WTC11 (cell line): ENCODE measurements around the gene SRMS. TPM values are rescaled to one million over a fixed set of nuclear protein-coding genes. Genes with fewer than 3 reads are reported as not detected.

Experiments used
- ATAC-seq: fragments of 200-7000 bp; cut with Tn5 transposase; 2 replicates; pipeline ENCODE4 v1.10.0; 2021; ENCODE audit warnings: mild to moderate bottlenecking, moderate library complexity
- CTCF ChIA-PET: fragments of 300-600 bp; sonication (Branson Sonifier 250); formaldehyde crosslinking; loops from one replicate; lab custom pipeline; 2021; ENCODE audit warnings: antibody characterized with exemption; lab: Charles Lee
- POLR2A ChIA-PET: fragments of 350-600 bp; sonication (Branson Sonifier 250); formaldehyde crosslinking; loops from one replicate; lab custom pipeline; 2021; ENCODE audit warnings: antibody characterized with exemption; lab: Charles Lee
- DNase-seq: peaks from one replicate; pipeline ENCODE4 v3.0.0; 2021; ENCODE audit warnings: low spot score
- H3K27ac Mint-ChIP-seq: 2 replicates; pipeline ENCODE4 v1.8.0; 2021; ENCODE audit warnings: mixed read lengths
- H3K27me3 Mint-ChIP-seq: 2 replicates; pipeline ENCODE4 v1.8.0; 2021; ENCODE audit warnings: low read depth, mild to moderate bottlenecking, moderate library complexity, mixed read lengths
- H3K36me3 Mint-ChIP-seq: 2 replicates; pipeline ENCODE4 v1.8.0; 2021; ENCODE audit warnings: mixed read lengths
- H3K4me1 Mint-ChIP-seq: 2 replicates; pipeline ENCODE4 v1.8.0; 2022; ENCODE audit warnings: mixed read lengths
- H3K4me3 Mint-ChIP-seq: 2 replicates; pipeline ENCODE4 v1.8.0; 2021; ENCODE audit warnings: mild to moderate bottlenecking, moderate library complexity, mixed read lengths
- H3K9me3 Mint-ChIP-seq: 2 replicates; pipeline ENCODE4 v1.8.0; 2021; ENCODE audit warnings: mixed read lengths
- AFF4 ChIP-seq: sonication (generic); formaldehyde crosslinking; IDR thresholded peaks from 2 replicates; pipeline ENCODE4 v1.8.1; 2023; ENCODE audit warnings: mild to moderate bottlenecking, missing genetic modification reagents, borderline replicate concordance
- ATF1 ChIP-seq: sonication (generic); formaldehyde crosslinking; IDR thresholded peaks from 2 replicates; pipeline ENCODE4 v1.8.1; 2023; ENCODE audit warnings: mild to moderate bottlenecking, moderate library complexity, missing genetic modification reagents
- ATF6 ChIP-seq: sonication (generic); formaldehyde crosslinking; IDR thresholded peaks from 2 replicates; pipeline ENCODE4 v1.8.1; 2023; ENCODE audit warnings: mild to moderate bottlenecking, missing genetic modification reagents
- FOXJ3 ChIP-seq: sonication (generic); formaldehyde crosslinking; IDR thresholded peaks from 2 replicates; pipeline ENCODE4 v1.9.0; 2021; ENCODE audit warnings: missing genetic modification reagents, mild to moderate bottlenecking, borderline replicate concordance
- FOXK1 ChIP-seq: sonication (generic); formaldehyde crosslinking; IDR thresholded peaks from 2 replicates; pipeline ENCODE4 v1.8.0; 2022; ENCODE audit warnings: mild to moderate bottlenecking, moderate library complexity, missing genetic modification reagents
- HMGA2 ChIP-seq: fragments of 250-450 bp; sonication (Bioruptor Pico); IDR thresholded peaks from 2 replicates; pipeline ENCODE4 v1.4.0; 2021; ENCODE audit warnings: mild to moderate bottlenecking, moderate library complexity
- HMGXB4 ChIP-seq: sonication (generic); formaldehyde crosslinking; IDR thresholded peaks from 2 replicates; pipeline ENCODE4 v1.8.1; 2023; ENCODE audit warnings: mild to moderate bottlenecking, moderate library complexity, missing genetic modification reagents
- IRF2 ChIP-seq: sonication (generic); formaldehyde crosslinking; IDR thresholded peaks from 2 replicates; pipeline ENCODE4 v1.8.0; 2022; ENCODE audit warnings: low read depth, missing genetic modification reagents, borderline replicate concordance
- JAZF1 ChIP-seq: fragments of 250-450 bp; sonication (Bioruptor Pico); IDR thresholded peaks from 2 replicates; pipeline ENCODE4 v1.9.0; 2021; ENCODE audit warnings: moderate library complexity, mild to moderate bottlenecking, inconsistent platforms
- KAT7 ChIP-seq: sonication (generic); formaldehyde crosslinking; IDR thresholded peaks from 2 replicates; pipeline ENCODE4 v1.8.1; 2023; ENCODE audit warnings: missing genetic modification reagents, mild to moderate bottlenecking, borderline replicate concordance
- MXD4 ChIP-seq: fragments of 250-450 bp; sonication (Bioruptor Pico); IDR thresholded peaks from 2 replicates; pipeline ENCODE4 v1.8.0; 2021; ENCODE audit warnings: mild to moderate bottlenecking, moderate library complexity, borderline replicate concordance
- RORB ChIP-seq: fragments of 250-450 bp; sonication (Bioruptor Pico); IDR thresholded peaks from 2 replicates; pipeline ENCODE4 v1.9.0; 2021; ENCODE audit warnings: mild to moderate bottlenecking
- SP1 ChIP-seq: sonication (generic); formaldehyde crosslinking; conservative IDR thresholded peaks from 2 replicates; pipeline ENCODE4 v1.8.1; 2022; ENCODE audit warnings: missing genetic modification reagents
- TEAD4 ChIP-seq: sonication (generic); formaldehyde crosslinking; IDR thresholded peaks from 2 replicates; pipeline ENCODE4 v1.8.0; 2022; ENCODE audit warnings: mild to moderate bottlenecking, missing genetic modification reagents
- ZNF281 ChIP-seq: sonication (generic); formaldehyde crosslinking; IDR thresholded peaks from 2 replicates; pipeline ENCODE4 v1.8.0; 2023; ENCODE audit warnings: mild to moderate bottlenecking, missing genetic modification reagents
- ZNF512 ChIP-seq: sonication (generic); formaldehyde crosslinking; IDR thresholded peaks from 2 replicates; pipeline ENCODE4 v1.8.1; 2022; ENCODE audit warnings: missing genetic modification reagents, borderline replicate concordance
- ZNF532 ChIP-seq: fragments of 250-450 bp; sonication (Bioruptor Pico); IDR thresholded peaks from 2 replicates; pipeline ENCODE4 v1.9.0; 2021; ENCODE audit warnings: mild to moderate bottlenecking, borderline replicate concordance
- total RNA-seq: library from RNA; stranded (reverse); gene quantifications from 3 replicates; pipeline ENCODE4 v1.2.3, GENCODE V29; 2021

SRMS gene
- total RNA-seq, 1 experiment from 2014 or later = 0.26 TPM

- TF ChIP-seq MXD4 (CRISPR knock-in tag) = no peak
Observed at GRCh38 chr20:63588641-63589041, 41.1 kb upstream of the SRMS start (continued).

- H3K4me3 Mint-ChIP-seq = no peak overlapping the region
- H3K27ac Mint-ChIP-seq = peak overlapping the region; percentile 41; the same call in 1 of the 2 replicates
- H3K36me3 Mint-ChIP-seq = peaks cover 7% of the 10 kb centered on the region
- POLR2A ChIA-PET = no interaction called here
- no peaks in the 10 kb centered on the region for H3K9me3 Mint-ChIP-seq
- H3K27me3 Mint-ChIP-seq = no peaks in the 10 kb centered on the region
- no peaks in the 10 kb centered on the region for H3K4me1 Mint-ChIP-seq
- CTCF ChIA-PET = interaction anchor here (1.5 kb wide), 1 partner anchor 50 kb away, joined by 9 read pairs; no protein-coding TSS in a partner anchor
- ATAC-seq (no peak), DNase-seq (no peak)
- TF ChIP-seq FOXJ3 (CRISPR knock-in tag) (no peak), RORB (CRISPR knock-in tag) (no peak), SP1 (CRISPR knock-in tag) (no peak), IRF2 (CRISPR knock-in tag) (no peak), ZNF281 (CRISPR knock-in tag) (no peak), AFF4 (CRISPR knock-in tag) (no peak), JAZF1 (no peak), ZNF512 (CRISPR knock-in tag) (no peak), TEAD4 (no peak), ATF6 (CRISPR knock-in tag) (no peak), HMGXB4 (CRISPR knock-in tag) (no peak), KAT7 (CRISPR knock-in tag) (no peak), FOXK1 (no peak), ATF1 (CRISPR knock-in tag) (no peak), ZNF532 (no peak), HMGA2 (no peak)
Observed at GRCh38 chr20:63587776-63588591, 40.4 kb upstream of the SRMS start.
